Activated T-cell treated with anti-CD3 and anti-CD28 coated beads, Interleukin-2, amount 50 U/mL, for 4 hours (primary cell): ENCODE measurements around the gene COL13A1. TPM values are rescaled to one million over a fixed set of nuclear protein-coding genes. Genes with fewer than 3 reads are reported as not detected.

Experiments
- ATAC-seq, 2 donors: fragments of 200-7000 bp; cut with Tn5 transposase; one replicate each; pipeline ENCODE4 v1.10.0; 2021
- DNase-seq: peaks from one replicate; pipeline ENCODE4 v3.0.0-alpha.2; 2020
- H3K27me3 Mint-ChIP-seq: one replicate; pipeline ENCODE4 v1.8.0; 2021; ENCODE audit warnings: low read depth, mixed read lengths
- H3K36me3 Mint-ChIP-seq: one replicate; pipeline ENCODE4 v1.8.0; 2022; ENCODE audit warnings: mixed read lengths; ENCODE audit not compliant: insufficient read depth
- H3K4me1 Mint-ChIP-seq: one replicate; pipeline ENCODE4 v1.8.0; 2021; ENCODE audit warnings: low read depth, mixed read lengths
- H3K4me3 Mint-ChIP-seq: one replicate; pipeline ENCODE4 v1.8.0; 2021; ENCODE audit warnings: mild to moderate bottlenecking, moderate library complexity, mixed read lengths
- H3K9me3 Mint-ChIP-seq: one replicate; pipeline ENCODE4 v1.8.0; 2021; ENCODE audit warnings: mixed read lengths
- total RNA-seq, 3 donors: library from RNA; stranded (reverse); gene quantifications; one replicate each; pipeline ENCODE4 v1.2.1, GENCODE V29; 2021

Gene COL13A1
- total RNA-seq, 3 donors from 2014 or later = not detected

GRCh38 chr10:69819716-69820506 lies 18.2 kb downstream of the COL13A1 start:
- no peak for DNase-seq
- peaks cover 2% of the 10 kb centered on the region for H3K27me3 Mint-ChIP-seq
- no peak for ATAC-seq

GRCh38 chr10:69820817-69821216 lies 19.1 kb downstream of the COL13A1 start:
- ATAC-seq (no peak), DNase-seq (no peak)
- Mint-ChIP-seq H3K4me3 (no peak overlapping the region), H3K36me3 (no peaks in the 10 kb centered on the region), H3K9me3 (no peaks in the 10 kb centered on the region), H3K27me3 (peaks cover 2% of the 10 kb centered on the region), H3K4me1 (peaks cover 18% of the 10 kb centered on the region)

More at GRCh38 chr10:69819716-69820506, 18.2 kb downstream of the COL13A1 start:
- H3K4me3 Mint-ChIP-seq = no peak overlapping the region
- peaks cover 18% of the 10 kb centered on the region for H3K4me1 Mint-ChIP-seq
- no peaks in the 10 kb centered on the region for H3K36me3 Mint-ChIP-seq
- no peaks in the 10 kb centered on the region for H3K9me3 Mint-ChIP-seq

DNA sequence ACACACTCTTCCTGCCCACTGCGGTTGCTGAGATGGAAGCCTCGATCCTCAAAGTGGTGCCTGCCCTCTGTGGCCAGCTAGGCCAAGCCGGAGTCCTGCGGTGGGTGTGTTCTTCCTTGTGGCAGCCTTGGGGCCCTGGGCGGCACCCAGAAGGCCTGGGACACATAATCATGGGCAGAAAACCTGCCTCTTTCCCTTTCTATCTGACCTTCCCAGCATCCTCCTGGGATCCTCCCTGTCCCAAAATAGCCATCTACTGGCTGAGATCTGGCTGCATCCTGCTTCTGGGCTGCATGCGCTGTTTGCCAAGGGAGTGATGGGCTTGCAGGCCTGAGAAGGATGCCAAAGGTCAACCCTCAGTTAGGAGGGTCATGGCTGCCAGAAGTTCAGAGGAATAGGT lies 23.9 kb downstream of the COL13A1 start:
- Mint-ChIP-seq H3K9me3 (no peaks in the 10 kb centered on the region), H3K4me3 (no peak overlapping the region), H3K4me1 (peaks cover under 1% of the 10 kb centered on the region), H3K36me3 (no peaks in the 10 kb centered on the region), H3K27me3 (peaks cover 12% of the 10 kb centered on the region)
- DNase-seq (no peak), ATAC-seq (no peak)

DNA sequence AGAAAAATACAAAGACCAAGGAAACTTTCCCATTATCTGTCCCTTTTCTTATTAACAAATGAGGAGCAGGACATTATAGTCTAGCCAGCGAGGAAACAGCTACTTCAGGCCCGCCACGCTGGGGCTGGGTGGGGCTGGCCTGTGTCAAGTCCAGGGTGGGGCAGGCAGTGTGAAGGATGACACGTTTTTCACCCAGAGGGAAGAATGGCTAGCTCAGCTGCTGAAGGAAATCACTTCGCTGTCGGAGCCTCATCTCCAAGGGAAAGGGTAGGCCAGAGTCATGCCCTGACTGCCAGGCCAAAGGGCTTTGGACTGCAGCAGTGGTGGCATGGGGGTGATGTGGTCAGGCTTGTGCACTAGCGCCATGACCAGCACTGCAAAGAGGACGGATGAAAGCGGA lies 24.4 kb downstream of the COL13A1 start:
- no peaks in the 10 kb centered on the region for H3K4me1 Mint-ChIP-seq
- H3K27me3 Mint-ChIP-seq = peaks cover 12% of the 10 kb centered on the region
- no peak for DNase-seq
- H3K4me3 Mint-ChIP-seq = no peak overlapping the region
- H3K36me3 Mint-ChIP-seq = no peaks in the 10 kb centered on the region
- H3K9me3 Mint-ChIP-seq = no peaks in the 10 kb centered on the region
- no peak for ATAC-seq

DNA sequence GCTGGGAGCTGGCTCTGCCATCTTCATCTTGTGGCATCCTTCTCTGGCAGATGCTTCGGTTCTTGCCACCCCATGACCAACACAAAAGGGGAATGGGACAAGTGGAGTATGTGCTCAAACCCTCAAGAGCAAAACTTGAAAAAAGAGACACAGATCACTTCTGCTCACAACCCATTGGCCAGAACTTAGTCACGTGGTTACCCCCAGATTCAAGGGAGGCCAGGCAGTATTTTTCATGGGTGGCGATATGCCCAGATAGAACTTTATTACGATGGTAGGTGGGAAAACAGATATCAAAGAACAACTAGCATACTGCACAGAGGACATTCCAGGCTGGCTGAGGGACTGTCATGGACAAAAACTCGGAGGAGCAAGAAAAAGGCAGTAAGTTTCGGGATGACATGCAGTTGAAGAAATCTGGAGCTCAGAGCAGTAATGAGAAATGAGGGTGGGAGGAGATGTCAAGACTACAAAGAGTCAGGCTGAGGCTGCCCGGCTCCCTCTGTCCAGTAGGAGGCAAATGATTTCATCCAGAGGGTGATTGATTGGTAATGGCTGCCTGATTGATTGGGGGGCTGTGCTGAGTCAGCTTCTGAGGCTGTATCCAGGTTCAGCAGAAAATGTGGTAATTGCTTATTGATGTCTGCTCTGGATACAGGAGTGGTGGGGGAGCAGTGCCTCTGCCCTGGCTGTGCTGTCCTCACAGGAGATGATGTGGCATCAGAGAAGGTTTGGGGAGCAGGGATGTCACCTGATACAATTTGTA lies 25.3 kb downstream of the COL13A1 start:
- Mint-ChIP-seq H3K4me1 (no peaks in the 10 kb centered on the region), H3K36me3 (no peaks in the 10 kb centered on the region), H3K9me3 (no peaks in the 10 kb centered on the region), H3K27me3 (peaks cover 12% of the 10 kb centered on the region), H3K4me3 (no peak overlapping the region)
- no peak for DNase-seq
- no peak for ATAC-seq

DNA sequence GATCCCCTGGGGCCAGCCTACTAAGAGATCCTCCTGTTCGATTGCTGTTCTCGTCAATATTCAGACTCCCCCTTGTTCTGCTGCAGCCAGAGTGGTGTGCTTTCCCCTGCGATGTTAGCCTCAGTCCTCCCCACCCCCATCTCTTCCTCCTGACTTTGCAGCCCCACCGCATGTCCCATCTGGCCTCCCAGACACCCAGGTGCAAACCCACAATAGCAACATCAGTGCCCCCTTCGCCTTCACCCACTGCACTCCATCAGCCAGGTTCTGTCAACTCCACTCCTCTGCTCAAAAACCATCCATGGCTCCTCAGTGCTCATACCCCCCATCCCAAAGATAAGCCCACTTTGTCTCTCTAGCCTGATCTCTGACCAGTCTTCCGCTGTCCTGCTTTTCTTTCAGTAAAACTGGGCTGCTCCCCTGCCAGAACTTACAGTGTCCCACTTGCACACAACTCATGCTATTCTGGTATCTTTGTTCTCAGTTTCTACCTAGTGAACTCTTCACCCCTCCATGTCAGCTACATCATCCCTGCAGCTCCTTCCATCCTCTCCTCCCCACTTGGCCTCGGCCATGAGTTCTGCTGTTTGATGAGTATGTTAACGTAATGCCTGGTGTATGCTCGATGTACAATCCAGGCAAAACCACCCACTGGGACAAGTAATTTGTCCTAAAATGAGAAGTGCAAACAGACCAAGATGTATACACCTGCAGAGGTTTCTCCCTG lies 26.6 kb downstream of the COL13A1 start:
- Mint-ChIP-seq H3K27me3 (peaks cover 12% of the 10 kb centered on the region), H3K36me3 (no peaks in the 10 kb centered on the region), H3K4me3 (no peak overlapping the region), H3K4me1 (no peaks in the 10 kb centered on the region), H3K9me3 (no peaks in the 10 kb centered on the region)
- ATAC-seq (no peak), DNase-seq (no peak)

DNA sequence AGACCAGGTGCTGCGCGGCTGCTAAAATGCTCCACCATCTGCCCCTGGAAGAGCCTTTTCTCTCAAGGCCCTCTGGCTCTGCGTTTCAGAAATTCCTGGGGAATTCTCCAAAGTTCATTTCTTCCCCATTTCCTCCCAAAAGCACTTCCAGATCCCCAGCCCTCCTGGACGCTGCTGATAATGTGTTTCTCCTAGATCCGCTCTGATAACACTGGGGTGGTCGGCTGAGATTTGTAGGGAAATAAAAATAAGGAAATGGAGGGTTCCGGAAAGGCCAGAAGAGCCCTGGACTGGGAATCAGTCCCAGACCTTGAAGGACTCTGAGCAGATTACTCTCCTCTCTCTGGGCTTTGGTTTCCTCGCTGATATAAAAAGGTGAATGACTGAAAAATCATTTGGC lies 28.1 kb downstream of the COL13A1 start:
- ATAC-seq = no peak
- Mint-ChIP-seq H3K4me3 (no peak overlapping the region), H3K36me3 (no peaks in the 10 kb centered on the region), H3K4me1 (no peaks in the 10 kb centered on the region), H3K27me3 (peaks cover 17% of the 10 kb centered on the region), H3K9me3 (no peaks in the 10 kb centered on the region)
- no peak for DNase-seq

- Mint-ChIP-seq H3K36me3 (no peaks in the 10 kb centered on the region), H3K27me3 (peaks cover 30% of the 10 kb centered on the region), H3K4me1 (no peaks in the 10 kb centered on the region), H3K4me3 (no peak overlapping the region), H3K9me3 (no peaks in the 10 kb centered on the region)
- ATAC-seq = no peak
- DNase-seq = no peak
Measured at GRCh38 chr10:69831231-69831855, 29.6 kb downstream of the COL13A1 start.

- ATAC-seq (no peak), DNase-seq (no peak)
- Mint-ChIP-seq H3K27me3 (peaks cover 19% of the 10 kb centered on the region), H3K4me3 (no peak overlapping the region), H3K9me3 (no peaks in the 10 kb centered on the region), H3K36me3 (no peaks in the 10 kb centered on the region), H3K4me1 (no peaks in the 10 kb centered on the region)
Measured at GRCh38 chr10:69835233-69835632, 33.5 kb downstream of the COL13A1 start.

GRCh38 chr10:69835875-69836730 lies 34.4 kb downstream of the COL13A1 start:
- no peak for ATAC-seq
- Mint-ChIP-seq H3K4me1 (no peaks in the 10 kb centered on the region), H3K36me3 (no peaks in the 10 kb centered on the region)

GRCh38 chr10:69836731-69837030 lies 35.0 kb downstream of the COL13A1 start:
- no peak for ATAC-seq
- Mint-ChIP-seq H3K36me3 (no peaks in the 10 kb centered on the region), H3K9me3 (no peaks in the 10 kb centered on the region), H3K4me3 (no peak overlapping the region), H3K4me1 (no peaks in the 10 kb centered on the region), H3K27me3 (peaks cover 19% of the 10 kb centered on the region)
- no peak for DNase-seq

More at GRCh38 chr10:69835875-69836730, 34.4 kb downstream of the COL13A1 start:
- no peak for DNase-seq
- no peaks in the 10 kb centered on the region for H3K9me3 Mint-ChIP-seq
- H3K27me3 Mint-ChIP-seq = peaks cover 19% of the 10 kb centered on the region
- no peak overlapping the region for H3K4me3 Mint-ChIP-seq

GRCh38 chr10:69837261-69837660 lies 35.6 kb downstream of the COL13A1 start:
- DNase-seq (no peak), ATAC-seq (no peak)
- Mint-ChIP-seq H3K4me1 (no peaks in the 10 kb centered on the region), H3K27me3 (peaks cover 19% of the 10 kb centered on the region), H3K4me3 (no peak overlapping the region), H3K36me3 (no peaks in the 10 kb centered on the region), H3K9me3 (no peaks in the 10 kb centered on the region)

DNA sequence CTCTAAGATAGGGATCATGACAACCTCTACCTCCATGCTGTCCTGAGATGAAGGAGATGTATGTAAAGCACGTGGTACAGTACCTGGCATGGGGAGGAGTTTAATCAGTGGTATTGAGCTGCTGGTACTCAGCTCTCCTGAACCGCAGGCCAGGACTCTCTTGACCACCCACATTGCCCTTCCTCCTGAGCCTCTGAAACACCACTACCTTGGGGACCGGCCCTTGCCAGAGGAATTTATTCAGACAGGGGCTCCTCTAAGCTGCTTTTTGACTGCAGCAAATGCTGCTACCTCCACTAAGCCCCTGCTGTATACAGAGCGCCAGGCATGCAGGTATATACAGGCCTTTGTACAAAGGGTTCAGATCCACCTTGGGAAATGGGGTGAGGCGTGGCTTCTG lies 36.7 kb downstream of the COL13A1 start:
- Mint-ChIP-seq H3K36me3 (no peaks in the 10 kb centered on the region), H3K27me3 (peaks cover 19% of the 10 kb centered on the region), H3K4me1 (no peaks in the 10 kb centered on the region), H3K4me3 (no peak overlapping the region), H3K9me3 (no peaks in the 10 kb centered on the region)
- DNase-seq = no peak
- ATAC-seq = no peak
